Hypothalamus (tissue), 51 donors: ENCODE measurements around the gene MACROD2.

Experiments used
- DNase-seq, 51 donors: peaks; one replicate each; lab custom pipeline; 2025; lab: John Stamatoyannopoulos, UW

MACROD2 gene

GRCh38 chr20:15565786-15566185 is 1570.5 kb downstream of the MACROD2 start:
- DNase-seq, result no peak

DNA sequence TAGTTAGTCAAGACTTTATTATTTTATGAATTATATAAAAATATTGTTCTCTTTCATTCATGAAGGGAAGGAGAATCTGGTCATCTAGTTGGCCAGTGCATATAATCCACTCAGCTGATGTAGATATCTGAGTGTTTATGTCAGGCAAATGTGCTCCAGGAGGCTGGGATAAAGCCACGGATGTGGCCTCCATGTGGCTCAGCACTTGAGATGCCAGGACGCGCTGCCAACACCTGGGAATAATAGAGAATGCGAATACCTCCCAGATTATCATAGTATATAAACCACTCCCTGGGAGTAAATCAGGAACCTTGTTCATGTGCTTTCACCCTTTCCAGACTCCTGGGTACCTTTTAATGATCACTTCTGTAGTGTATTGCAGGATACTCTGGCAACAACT is 1571.9 kb downstream of the MACROD2 start:
- DNase-seq, result no peak

GRCh38 chr20:15570156-15570555 is 1574.8 kb downstream of the MACROD2 start:
- no peak for DNase-seq

- no peak for DNase-seq
Observed at GRCh38 chr20:15571056-15571455, 1575.7 kb downstream of the MACROD2 start.

GRCh38 chr20:15575255-15575654 is 1579.9 kb downstream of the MACROD2 start:
- no peak for DNase-seq

GRCh38 chr20:15576411-15576810 is 1581.1 kb downstream of the MACROD2 start:
- DNase-seq, result no peak

- no peak for DNase-seq
Observed at GRCh38 chr20:15578113-15578512, 1582.8 kb downstream of the MACROD2 start.

- no peak for DNase-seq
Observed at GRCh38 chr20:15579688-15580087, 1584.4 kb downstream of the MACROD2 start.

DNA sequence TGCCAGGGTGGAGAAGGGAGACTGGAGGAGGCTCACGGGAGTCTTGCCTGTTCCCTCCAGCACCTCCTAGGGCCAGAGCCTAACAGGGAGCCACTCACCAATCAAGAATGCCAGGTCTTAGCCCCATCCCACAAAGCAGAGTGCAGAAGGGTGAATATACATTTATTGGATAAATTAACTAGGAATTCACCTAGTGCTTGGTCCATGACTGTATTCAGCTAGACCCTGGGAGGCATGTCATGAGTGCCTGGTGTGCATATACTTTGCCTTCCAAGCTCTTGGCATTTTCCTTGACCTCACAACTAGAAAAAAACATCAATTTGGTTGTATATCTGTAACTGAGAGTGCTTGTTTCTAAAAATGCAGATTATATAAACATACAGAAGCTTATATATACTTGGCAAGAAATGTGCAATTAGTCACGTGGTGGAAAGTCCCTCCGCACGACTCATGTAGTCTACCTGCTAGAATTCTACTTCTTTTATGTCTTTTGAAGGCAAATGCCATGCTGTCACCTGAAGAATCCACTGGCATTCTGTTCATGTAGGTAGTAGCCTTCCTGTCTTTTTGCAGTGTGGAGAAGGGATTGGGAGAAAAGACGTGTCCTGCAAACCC is 1586.9 kb downstream of the MACROD2 start:
- DNase-seq, result no peak

- DNase-seq, result no peak
Observed at GRCh38 chr20:15584507-15584906, 1589.2 kb downstream of the MACROD2 start.

DNA sequence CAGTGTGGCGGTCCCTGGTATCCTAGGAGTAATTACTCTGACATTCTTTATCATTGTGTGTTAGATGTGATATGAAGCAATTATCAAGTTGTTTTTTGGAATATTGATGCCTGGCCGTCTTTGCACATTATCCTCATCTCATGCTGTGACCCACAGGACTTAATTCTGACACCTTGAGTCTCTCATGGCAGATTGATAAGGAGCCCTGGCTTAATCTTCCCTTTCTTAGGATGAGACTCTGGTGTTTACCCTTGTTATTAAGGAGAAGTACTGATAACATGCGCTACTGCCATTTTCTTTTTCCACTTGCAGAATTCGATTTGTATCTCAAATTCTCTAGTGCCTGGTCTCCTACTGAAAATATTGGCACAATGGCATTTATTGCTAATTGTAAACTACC is 1597.8 kb downstream of the MACROD2 start:
- DNase-seq, result no peak

DNA sequence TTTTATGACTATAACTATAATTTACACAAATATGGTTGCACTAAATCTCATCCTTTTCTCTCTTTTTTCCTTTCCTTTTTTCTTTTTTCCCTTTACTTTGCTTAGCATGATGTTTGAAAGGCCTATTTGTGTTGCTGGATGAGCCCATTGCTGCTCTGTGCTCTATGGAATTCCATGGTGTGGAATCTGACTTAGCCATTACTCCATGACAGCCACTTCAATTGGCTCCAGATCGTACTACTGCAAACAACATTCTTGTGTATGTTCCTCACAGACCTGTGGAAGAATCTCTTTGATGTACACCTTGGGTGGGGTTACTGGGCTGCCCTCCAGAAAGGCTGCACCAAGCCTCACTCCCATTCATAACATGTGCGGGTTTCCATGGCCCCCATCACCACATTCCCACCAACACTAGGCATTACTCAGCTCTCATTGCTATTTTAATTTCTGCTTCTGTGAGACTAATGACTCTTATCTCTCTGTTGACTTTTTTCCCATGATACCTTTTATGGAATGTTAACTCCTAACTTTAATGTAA is 1598.9 kb downstream of the MACROD2 start:
- no peak for DNase-seq

DNA sequence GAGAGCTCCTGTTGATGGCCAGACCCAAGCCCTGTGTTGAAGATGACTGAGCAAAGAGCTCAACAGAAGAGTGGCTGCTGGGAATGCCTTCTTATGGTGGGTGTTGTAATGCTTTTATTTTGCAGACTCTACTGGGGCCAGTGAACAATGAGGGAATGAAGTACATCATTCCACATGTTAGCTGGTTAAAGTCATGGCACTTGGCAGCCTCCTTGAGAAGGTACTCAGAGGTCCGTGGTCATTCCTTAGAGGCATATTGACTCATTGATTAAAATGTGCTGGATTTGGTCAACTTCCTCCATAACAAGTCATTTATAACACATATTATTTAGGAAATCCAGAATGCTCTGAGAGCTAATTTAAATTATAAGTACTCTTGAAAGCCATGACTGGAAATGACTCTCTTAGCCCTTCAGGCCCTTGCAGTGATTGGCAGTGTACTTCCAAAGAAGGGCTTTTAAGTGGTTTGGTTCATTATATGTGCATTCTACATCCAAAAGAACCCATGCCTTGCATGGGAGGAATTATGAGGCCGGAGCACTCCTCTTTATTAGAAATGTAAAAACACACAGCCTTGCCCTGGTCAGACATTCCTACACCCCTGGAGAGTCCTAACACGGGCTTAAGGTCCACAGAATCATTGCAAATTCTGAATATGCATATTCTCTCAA is 1601.0 kb downstream of the MACROD2 start:
- DNase-seq, result no peak

DNA sequence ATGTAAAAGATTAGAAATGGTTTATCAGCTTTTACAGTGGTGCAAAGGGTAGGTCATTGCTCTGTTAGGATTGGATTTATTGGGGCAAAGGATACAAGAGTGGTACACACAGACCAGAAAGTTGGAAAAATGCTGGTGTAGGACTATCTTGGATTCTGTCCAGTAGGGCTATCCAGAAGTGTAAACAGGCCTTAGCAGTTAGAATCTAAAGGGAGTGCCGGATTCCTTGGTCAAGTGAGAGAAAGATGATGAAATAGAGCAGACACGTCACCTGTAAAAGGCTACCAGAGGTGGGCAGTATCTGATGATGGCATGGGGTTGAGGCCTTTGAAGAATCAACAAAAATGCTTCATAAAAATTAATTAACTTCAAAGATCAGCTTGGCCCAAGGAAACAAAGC is 1602.0 kb downstream of the MACROD2 start:
- DNase-seq, result no peak

- DNase-seq, result peak in 2 of 51 donors; percentile 1 to 9
Observed at GRCh38 chr20:15599961-15600360, 1604.6 kb downstream of the MACROD2 start.

DNA sequence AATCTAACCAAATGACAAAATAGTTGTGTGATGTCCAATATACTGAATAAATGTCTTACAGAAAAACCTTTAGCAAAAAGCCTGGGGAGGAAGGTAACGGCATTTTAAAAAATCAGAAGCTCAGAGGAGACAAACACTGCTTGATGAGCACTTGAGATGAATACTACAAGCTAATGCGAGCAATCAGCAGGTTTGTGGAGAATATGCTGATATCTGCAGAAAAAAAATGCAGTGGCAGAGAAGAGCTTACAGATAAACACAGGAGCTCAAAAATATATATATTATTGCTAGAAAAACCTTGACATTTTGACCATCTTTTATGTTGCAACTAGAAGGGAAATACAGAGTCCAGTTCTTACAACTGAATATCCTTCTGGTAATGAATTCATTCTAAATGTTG is 1605.2 kb downstream of the MACROD2 start:
- DNase-seq, result no peak

- no peak for DNase-seq
Observed at GRCh38 chr20:15603506-15603905, 1608.2 kb downstream of the MACROD2 start.

- peak in 1 of 51 donors; percentile 1 for DNase-seq
Observed at GRCh38 chr20:15603978-15604805, 1608.9 kb downstream of the MACROD2 start.

DNA sequence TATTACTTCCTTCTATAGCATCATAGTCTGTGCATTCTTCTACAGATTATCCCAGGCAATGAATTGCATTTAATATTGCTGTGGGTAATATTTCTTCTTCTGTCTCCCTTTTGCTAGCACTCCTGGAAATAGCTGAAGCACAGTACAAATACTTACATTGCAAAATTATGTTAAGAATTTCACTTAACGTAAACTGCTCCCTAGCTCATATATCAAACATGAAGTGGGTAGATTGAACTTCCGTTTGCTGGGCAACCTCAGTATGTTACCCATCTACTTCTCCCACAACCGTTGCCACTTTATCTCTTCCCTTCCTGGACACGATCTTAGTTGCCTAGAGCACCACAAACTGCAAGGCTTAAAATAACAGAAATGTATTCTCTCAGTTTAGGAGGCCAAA is 1614.6 kb downstream of the MACROD2 start:
- DNase-seq, result no peak

- no peak for DNase-seq
Observed at GRCh38 chr20:15610787-15611186, 1615.5 kb downstream of the MACROD2 start.

DNA sequence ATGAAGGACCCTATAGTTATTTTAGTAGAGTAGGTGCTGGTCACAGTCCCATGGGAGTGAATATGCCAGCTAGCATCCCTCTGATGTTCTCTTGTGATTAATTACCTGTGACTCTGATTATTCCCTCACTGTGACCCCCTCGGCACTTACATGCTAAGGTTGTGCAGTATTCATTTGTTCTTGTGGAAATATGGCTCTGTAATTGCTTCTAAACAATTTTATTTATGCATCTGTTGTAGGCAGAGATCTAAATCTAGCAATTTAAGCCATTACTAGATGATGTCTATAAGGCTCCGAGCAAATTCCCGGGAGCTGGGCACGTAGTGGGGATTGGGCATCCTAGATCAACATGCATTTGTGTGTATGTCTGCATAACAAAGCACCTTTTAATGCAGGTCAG is 1616.2 kb downstream of the MACROD2 start:
- DNase-seq, result no peak

DNA sequence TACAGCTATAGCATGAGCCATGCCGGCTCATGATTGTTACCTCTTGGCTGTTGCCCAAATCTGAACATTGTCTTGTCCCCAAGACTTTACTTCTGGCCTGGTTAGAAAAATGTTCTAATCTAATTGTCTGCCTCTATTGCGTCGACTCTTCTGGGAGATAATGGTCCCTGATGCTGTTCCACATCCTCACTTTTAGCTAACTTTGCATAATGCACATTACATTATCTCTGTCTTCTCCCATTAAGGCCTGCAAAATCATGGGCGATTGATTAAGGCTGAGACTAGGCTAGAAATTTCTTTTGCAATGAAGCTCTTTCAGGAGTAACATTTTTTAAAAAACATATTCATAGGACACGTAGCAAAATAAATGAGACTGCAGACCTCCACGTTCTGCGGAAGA is 1616.9 kb downstream of the MACROD2 start:
- no peak for DNase-seq
